HepG2 (cell line): Measurements from ENCODE around the gene CDIP1. TPM values are rescaled to one million over a fixed set of nuclear protein-coding genes. Genes with fewer than 3 reads are reported as not detected.

Experiments used
- ASH2L ChIP-seq: fragments of 300-600, 200-600 bp; sonication (generic); IDR thresholded peaks from 2 replicates; pipeline ENCODE4 v1.7.0; 2017; ENCODE audit warnings: low read depth, mild to moderate bottlenecking, moderate library complexity, mixed read lengths, low read length; ENCODE audit not compliant: insufficient read length
- ATF1 ChIP-seq: IDR thresholded peaks from 2 replicates; pipeline ENCODE4 v1.6.1; 2016; ENCODE audit warnings: mild to moderate bottlenecking, control low read depth
- BHLHE40 ChIP-seq: IDR thresholded peaks from 2 replicates; pipeline ENCODE4 v1.6.1; 2011; ENCODE audit warnings: low read length, improper control_type of control experiment
- CHD2 ChIP-seq: IDR thresholded peaks from 2 replicates; pipeline ENCODE4 v1.6.1; 2011; ENCODE audit warnings: low read depth, low read length, improper control_type of control experiment
- DNMT3B ChIP-seq: conservative IDR thresholded peaks from 2 replicates; pipeline ENCODE4 v1.6.1; 2016; ENCODE audit warnings: missing biosample characterization, control low read depth
- ELF4 ChIP-seq: sonication (generic); formaldehyde crosslinking; IDR thresholded peaks from 2 replicates; pipeline ENCODE4 v1.5.0; 2020; ENCODE audit warnings: missing genetic modification reagents, mild to moderate bottlenecking, moderate library complexity, borderline replicate concordance
- FOXK1 ChIP-seq: sonication (generic); formaldehyde crosslinking; IDR thresholded peaks from 2 replicates; pipeline ENCODE4 v1.4.0; 2020; ENCODE audit warnings: low read depth, missing genetic modification reagents, borderline replicate concordance
- GATAD1 ChIP-seq: IDR thresholded peaks from 2 replicates; pipeline ENCODE4 v1.6.1; 2016; ENCODE audit warnings: missing genetic modification reagents, missing compliant biosample characterization
- HNRNPLL ChIP-seq: fragments of 200-400 bp; formaldehyde crosslinking; IDR thresholded peaks from 2 replicates; pipeline ENCODE4 v1.6.1; 2017; ENCODE audit warnings: mild to moderate bottlenecking, low read depth, low read length; ENCODE audit not compliant: poor library complexity, severe bottlenecking
- HOXD1 ChIP-seq: sonication (generic); formaldehyde crosslinking; IDR thresholded peaks from 2 replicates; pipeline ENCODE4 v1.5.0; 2020; ENCODE audit warnings: missing genetic modification reagents
- IRX3 ChIP-seq: sonication (generic); formaldehyde crosslinking; IDR thresholded peaks from 2 replicates; pipeline ENCODE4 v1.8.1; 2023; ENCODE audit warnings: mild to moderate bottlenecking, low read depth, missing genetic modification reagents, borderline replicate concordance
- MXD4 ChIP-seq: IDR thresholded peaks from 2 replicates; pipeline ENCODE4 v1.6.1; 2016; ENCODE audit warnings: mild to moderate bottlenecking, missing biosample characterization, missing genetic modification reagents
- PHF20 ChIP-seq: sonication (generic); formaldehyde crosslinking; IDR thresholded peaks from 2 replicates; pipeline ENCODE4 v1.5.0; 2020; ENCODE audit warnings: mild to moderate bottlenecking, missing genetic modification reagents
- PLRG1 ChIP-seq: fragments of 450-650 bp; conservative IDR thresholded peaks from 2 replicates; pipeline ENCODE4 v1.6.1; 2016
- PLSCR1 ChIP-seq: sonication (generic); formaldehyde crosslinking; IDR thresholded peaks from 2 replicates; pipeline ENCODE4 v1.5.0; 2020; ENCODE audit warnings: missing genetic modification reagents, mild to moderate bottlenecking, borderline replicate concordance
- RBM39 ChIP-seq: fragments of 200-400 bp; formaldehyde crosslinking; IDR thresholded peaks from one replicate; pipeline ENCODE4 v1.6.1; 2018; ENCODE audit warnings: antibody characterized with exemption, mild to moderate bottlenecking, low read depth, low read length; ENCODE audit not compliant: poor library complexity, severe bottlenecking
- TOPORS ChIP-seq: sonication (generic); formaldehyde crosslinking; IDR thresholded peaks from 2 replicates; pipeline ENCODE4 v1.8.0; 2023; ENCODE audit warnings: mild to moderate bottlenecking, missing genetic modification reagents
- ZFP37 ChIP-seq: sonication (generic); formaldehyde crosslinking; IDR thresholded peaks from 2 replicates; pipeline ENCODE4 v1.4.0; 2020; ENCODE audit warnings: missing genetic modification reagents, borderline replicate concordance
- ZNF101 ChIP-seq: sonication (generic); formaldehyde crosslinking; IDR thresholded peaks from 2 replicates; pipeline ENCODE4 v1.4.0; 2020; ENCODE audit warnings: mild to moderate bottlenecking, low read depth, missing genetic modification reagents, borderline replicate concordance
- ZNF232 ChIP-seq: sonication (generic); formaldehyde crosslinking; IDR thresholded peaks from 2 replicates; pipeline ENCODE4 v1.4.0; 2020; ENCODE audit warnings: missing genetic modification reagents, borderline replicate concordance
- ZNF251 ChIP-seq: sonication (generic); formaldehyde crosslinking; IDR thresholded peaks from 2 replicates; pipeline ENCODE4 v1.9.0; 2021; ENCODE audit warnings: mild to moderate bottlenecking, missing genetic modification reagents
- ZNF576 ChIP-seq: sonication (generic); formaldehyde crosslinking; IDR thresholded peaks from 2 replicates; pipeline ENCODE4 v1.4.0; 2020; ENCODE audit warnings: mild to moderate bottlenecking, missing genetic modification reagents
- ZNF607 ChIP-seq: sonication (generic); formaldehyde crosslinking; IDR thresholded peaks from 2 replicates; pipeline ENCODE4 v1.5.1; 2020; ENCODE audit warnings: missing genetic modification reagents, mild to moderate bottlenecking, borderline replicate concordance
- ZSCAN30 ChIP-seq: sonication (generic); formaldehyde crosslinking; IDR thresholded peaks from 2 replicates; pipeline ENCODE4 v1.5.0; 2020; ENCODE audit warnings: mild to moderate bottlenecking, missing genetic modification reagents
- polyA plus RNA-seq, 8 experiments: library from polyadenylated mRNA; depleted of rRNA in 3 of 8; stranded (reverse) in 7 of 8; unstranded in 1 of 8; fragments of >200 nt; fragmentation: Illumina TruSeq in 4 of 8; extraction: Trizol in 4 of 8; gene quantifications; 2 replicates each; pipeline versions ENCODE4 v1.2.1 to v1.2.3, GENCODE V29; 2011 to 2016; ENCODE audit warnings: low read depth in 4 of 8, missing spikeins in 1 of 8, mixed read lengths in 1 of 8; ENCODE audit not compliant: insufficient read depth in 1 of 8
- total RNA-seq, 5 experiments: library from RNA; depleted of rRNA; stranded (reverse); fragments of >200 nt; fragmentation: Illumina TruSeq; extraction: Trizol; gene quantifications; 2 replicates each; pipeline ENCODE4 v1.2.3, GENCODE V29; 2016; ENCODE audit warnings: low read depth in 1 of 5
- TF ChIP-seq, protein P1 (sequence below): sonication (generic); formaldehyde crosslinking; IDR thresholded peaks from 2 replicates; pipeline ENCODE4 v1.4.0; 2020; ENCODE audit warnings: missing genetic modification reagents
- TF ChIP-seq, protein P2 (sequence below): sonication (generic); formaldehyde crosslinking; IDR thresholded peaks from 2 replicates; pipeline ENCODE4 v1.4.0; 2020; ENCODE audit warnings: missing genetic modification reagents

Gene CDIP1
- total and polyA plus RNA-seq, 2 of the 13 experiments (the other 11 are each of a cell fraction or from before 2014, with no cell fraction given): 31.2 to 56.7 TPM

GRCh38 chr16:4474192-4474961 is 64.2 kb downstream of the CDIP1 start, which contains the start of gene NMRAL1 (continued):
- TF ChIP-seq FOXK1 (CRISPR knock-in tag) (peak; percentile 49; the same call in 1 of the 2 replicates), PLSCR1 (CRISPR knock-in tag) (no peak), ZSCAN30 (CRISPR knock-in tag) (0 out of 2 replicates have a peak, but pooled peaks have one; percentile 54), BHLHE40 (peak; percentile 99), HNRNPLL (peak; percentile 58), ZNF232 (no peak), PLRG1 (no peak), TOPORS (0 out of 2 replicates have a peak, but pooled peaks have one; percentile 46), ZFP37 (CRISPR knock-in tag) (no peak), RBM39 (peak; percentile 26), ATF1 (0 out of 2 replicates have a peak, but pooled peaks have one; percentile 32), CHD2 (peak; percentile 94), ZNF607 (0 out of 2 replicates have a peak, but pooled peaks have one; percentile 29), GATAD1 (CRISPR knock-in tag) (peak; percentile 59), ZNF101 (CRISPR knock-in tag) (no peak), ZNF251 (CRISPR knock-in tag) (no peak), IRX3 (CRISPR knock-in tag) (no peak), PHF20 (CRISPR knock-in tag) (peak; percentile 57; the same call in 1 of the 2 replicates), HOXD1 (CRISPR knock-in tag) (no peak), MXD4 (CRISPR knock-in tag) (peak; percentile 63; the same call in 1 of the 2 replicates), ASH2L (peak; percentile 46), DNMT3B (no peak), ELF4 (peak; percentile 83; the same call in 1 of the 2 replicates), ZNF576 (no peak)
- TF ChIP-seq, protein P1, sequence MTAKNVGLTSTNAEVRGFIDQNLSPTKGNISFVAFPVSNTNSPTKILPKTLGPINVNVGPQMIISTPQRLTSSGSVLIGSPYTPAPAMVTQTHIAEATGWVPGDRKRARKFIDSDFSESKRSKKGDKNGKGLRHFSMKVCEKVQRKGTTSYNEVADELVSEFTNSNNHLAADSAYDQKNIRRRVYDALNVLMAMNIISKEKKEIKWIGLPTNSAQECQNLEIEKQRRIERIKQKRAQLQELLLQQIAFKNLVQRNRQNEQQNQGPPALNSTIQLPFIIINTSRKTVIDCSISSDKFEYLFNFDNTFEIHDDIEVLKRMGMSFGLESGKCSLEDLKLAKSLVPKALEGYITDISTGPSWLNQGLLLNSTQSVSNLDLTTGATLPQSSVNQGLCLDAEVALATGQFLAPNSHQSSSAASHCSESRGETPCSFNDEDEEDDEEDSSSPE: peak; percentile 54; the same call in 1 of the 2 replicates
- TF ChIP-seq, protein P2, sequence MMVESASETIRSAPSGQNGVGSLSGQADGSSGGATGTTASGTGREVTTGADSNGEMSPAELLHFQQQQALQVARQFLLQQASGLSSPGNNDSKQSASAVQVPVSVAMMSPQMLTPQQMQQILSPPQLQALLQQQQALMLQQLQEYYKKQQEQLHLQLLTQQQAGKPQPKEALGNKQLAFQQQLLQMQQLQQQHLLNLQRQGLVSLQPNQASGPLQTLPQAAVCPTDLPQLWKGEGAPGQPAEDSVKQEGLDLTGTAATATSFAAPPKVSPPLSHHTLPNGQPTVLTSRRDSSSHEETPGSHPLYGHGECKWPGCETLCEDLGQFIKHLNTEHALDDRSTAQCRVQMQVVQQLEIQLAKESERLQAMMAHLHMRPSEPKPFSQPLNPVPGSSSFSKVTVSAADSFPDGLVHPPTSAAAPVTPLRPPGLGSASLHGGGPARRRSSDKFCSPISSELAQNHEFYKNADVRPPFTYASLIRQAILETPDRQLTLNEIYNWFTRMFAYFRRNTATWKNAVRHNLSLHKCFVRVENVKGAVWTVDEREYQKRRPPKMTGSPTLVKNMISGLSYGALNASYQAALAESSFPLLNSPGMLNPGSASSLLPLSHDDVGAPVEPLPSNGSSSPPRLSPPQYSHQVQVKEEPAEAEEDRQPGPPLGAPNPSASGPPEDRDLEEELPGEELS (CRISPR knock-in tag): peak; percentile 67
